ENCODE results near the gene HSPBAP1.
A peak's percentile ranks its signal among the peaks of the same experiment; 100 is the strongest.

DNA sequence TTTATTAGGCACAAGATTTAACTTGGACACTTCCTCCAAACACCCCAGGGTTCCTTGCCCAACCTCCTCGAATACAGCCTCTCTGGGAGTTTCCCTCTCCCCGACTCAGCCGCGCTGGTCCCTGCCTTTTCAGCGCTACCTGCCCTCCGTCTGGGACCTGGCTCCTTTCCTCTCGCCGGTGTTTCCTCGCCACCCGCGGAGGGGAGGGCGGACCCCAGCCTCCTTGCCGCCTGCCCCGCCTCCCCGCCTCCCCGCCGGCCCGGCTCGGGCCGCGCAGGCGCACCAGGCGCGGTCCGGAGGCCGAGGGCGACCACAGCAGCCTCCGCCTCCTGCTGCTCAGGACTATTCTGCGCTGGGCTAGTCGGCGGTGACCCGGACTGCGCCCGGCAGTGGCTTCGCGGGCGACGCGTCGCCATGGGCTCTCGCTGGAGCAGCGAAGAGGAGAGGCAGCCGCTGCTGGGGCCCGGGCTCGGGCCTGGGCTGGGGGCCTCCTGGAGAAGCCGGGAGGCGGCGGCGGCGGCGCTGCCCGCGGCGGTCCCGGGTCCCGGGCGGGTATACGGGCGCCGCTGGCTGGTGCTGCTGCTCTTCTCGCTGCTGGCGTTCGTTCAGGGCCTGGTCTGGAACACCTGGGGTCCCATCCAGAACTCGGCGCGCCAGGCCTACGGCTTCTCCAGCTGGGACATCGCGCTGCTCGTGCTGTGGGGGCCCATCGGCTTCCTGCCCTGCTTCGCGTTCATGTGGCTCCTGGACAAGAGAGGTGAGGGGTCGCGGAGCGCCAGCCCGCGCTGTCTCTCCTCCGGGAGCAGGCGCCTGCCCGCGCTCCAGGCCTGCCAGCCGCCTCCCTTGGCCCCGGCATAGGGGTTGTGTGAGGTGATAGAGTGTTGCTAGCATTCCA lies 1.4 kb upstream of the HSPBAP1 start, which contains the start of gene SLC49A4:
- TF ChIP-seq, protein P1, sequence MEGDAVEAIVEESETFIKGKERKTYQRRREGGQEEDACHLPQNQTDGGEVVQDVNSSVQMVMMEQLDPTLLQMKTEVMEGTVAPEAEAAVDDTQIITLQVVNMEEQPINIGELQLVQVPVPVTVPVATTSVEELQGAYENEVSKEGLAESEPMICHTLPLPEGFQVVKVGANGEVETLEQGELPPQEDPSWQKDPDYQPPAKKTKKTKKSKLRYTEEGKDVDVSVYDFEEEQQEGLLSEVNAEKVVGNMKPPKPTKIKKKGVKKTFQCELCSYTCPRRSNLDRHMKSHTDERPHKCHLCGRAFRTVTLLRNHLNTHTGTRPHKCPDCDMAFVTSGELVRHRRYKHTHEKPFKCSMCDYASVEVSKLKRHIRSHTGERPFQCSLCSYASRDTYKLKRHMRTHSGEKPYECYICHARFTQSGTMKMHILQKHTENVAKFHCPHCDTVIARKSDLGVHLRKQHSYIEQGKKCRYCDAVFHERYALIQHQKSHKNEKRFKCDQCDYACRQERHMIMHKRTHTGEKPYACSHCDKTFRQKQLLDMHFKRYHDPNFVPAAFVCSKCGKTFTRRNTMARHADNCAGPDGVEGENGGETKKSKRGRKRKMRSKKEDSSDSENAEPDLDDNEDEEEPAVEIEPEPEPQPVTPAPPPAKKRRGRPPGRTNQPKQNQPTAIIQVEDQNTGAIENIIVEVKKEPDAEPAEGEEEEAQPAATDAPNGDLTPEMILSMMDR (IDR thresholded peaks at IDR 0.05 in 8 of 11, conservative IDR thresholded peaks at IDR 0.05 in 3 of 11) = peak in 1 of 11 experiments; percentile 21
- TF ChIP-seq POLR2A (IDR thresholded peaks at IDR 0.05) = peak; percentile 36 to 87 (median 56)
- TF ChIP-seq POLR2AphosphoS5 (IDR thresholded peaks at IDR 0.05) = peak; percentile 91 to 96 (median 92)

Measured in spleen (tissue), 7 donors.